IPS-18c (cell line): ENCODE results near the gene MRTFA.
"Not testable (repeated sequence)": the region's sequence is repeated elsewhere in the genome, so short reads cannot be mapped to it uniquely, and the experiment has no call there.

Experiments used
- H3K4me3 ChIP-seq: 2 replicates; pipeline ENCODE4 v1.7.0; 2013; ENCODE audit warnings: low read depth, mild to moderate bottlenecking, low read length, moderate library complexity; ENCODE audit not compliant: insufficient read depth
- H3K9me3 ChIP-seq: one replicate; pipeline ENCODE4 v1.6.1; 2013; ENCODE audit warnings: mild to moderate bottlenecking, low read length, moderate library complexity; ENCODE audit not compliant: control insufficient read depth, insufficient read depth

Gene MRTFA

DNA sequence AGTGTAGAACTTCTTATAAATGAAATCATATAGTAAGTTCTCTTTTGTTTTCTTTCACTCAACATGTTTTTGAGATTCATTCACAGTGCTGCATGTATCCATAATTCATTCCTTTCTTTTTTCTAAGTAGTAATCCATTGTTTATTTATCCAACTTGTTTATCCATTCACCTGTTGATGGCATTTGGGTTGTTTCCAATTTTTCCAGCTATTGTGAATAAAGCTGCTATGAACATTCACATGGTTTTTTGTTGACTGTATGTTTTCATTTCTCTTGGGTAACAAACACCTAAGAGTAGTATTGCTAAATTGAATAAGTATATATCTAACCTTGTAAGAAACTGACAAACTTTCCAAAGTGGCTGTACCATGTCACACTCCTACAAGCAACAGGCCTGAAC is 23.5 kb downstream of the MRTFA start:
- Histone ChIP-seq H3K9me3 (peaks cover 2% of the 10 kb centered on the region), H3K4me3 (no peak overlapping the region)

DNA sequence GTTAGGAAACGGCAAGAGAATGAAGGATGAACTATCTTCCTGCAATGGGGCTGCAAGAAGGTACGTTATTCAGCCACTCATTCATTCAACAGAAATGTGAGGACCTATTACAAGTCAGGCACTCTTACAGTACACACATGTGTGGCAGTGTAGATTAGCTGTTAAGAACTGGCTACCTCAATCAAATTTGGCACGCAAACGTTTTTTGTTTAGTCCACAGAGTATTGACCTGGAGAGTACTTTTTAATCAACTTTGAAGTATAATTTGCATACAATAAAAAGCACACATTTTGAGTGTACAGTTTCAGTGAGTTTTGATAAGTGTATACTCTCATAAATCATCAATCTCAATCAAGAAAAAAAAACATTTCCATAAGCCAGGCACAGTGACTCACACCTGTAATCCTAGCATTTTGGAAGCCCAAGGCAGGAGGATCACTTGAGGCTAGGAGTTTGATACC is 24.2 kb downstream of the MRTFA start:
- Histone ChIP-seq H3K9me3 (peaks cover 2% of the 10 kb centered on the region), H3K4me3 (no peak overlapping the region)

- H3K4me3 ChIP-seq, result no peak overlapping the region
- H3K9me3 ChIP-seq, result peaks cover 2% of the 10 kb centered on the region
Measured at GRCh38 chr22:40611606-40612005, 24.9 kb downstream of the MRTFA start.

DNA sequence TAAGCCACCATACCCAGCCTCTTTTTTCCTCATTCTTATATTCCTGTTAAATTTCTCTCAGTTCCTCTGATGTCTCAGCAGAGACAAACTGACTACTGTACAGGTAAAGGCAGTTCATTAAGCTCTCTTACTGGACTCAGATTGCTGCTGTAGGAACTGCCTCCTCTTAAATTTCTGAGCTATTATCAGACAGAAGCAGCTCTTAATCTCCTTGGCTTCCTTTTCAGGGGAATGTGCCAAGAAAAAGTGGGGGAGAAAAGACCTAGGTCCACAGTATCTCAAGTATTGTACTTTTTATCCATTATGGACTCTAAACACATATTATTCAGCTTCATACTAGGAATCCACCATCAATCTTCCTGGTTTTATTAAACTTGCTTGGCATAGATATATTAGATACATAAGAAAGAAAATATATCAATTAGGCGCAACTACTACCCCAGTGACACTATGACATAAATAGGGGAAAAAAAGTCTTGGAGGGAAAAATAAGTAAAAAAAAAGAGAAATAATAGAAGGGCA is 26.1 kb downstream of the MRTFA start:
- Histone ChIP-seq H3K9me3 (peaks cover 2% of the 10 kb centered on the region), H3K4me3 (no peak overlapping the region)

- Histone ChIP-seq H3K4me3 (no peak overlapping the region), H3K9me3 (peaks cover 2% of the 10 kb centered on the region)
Measured at GRCh38 chr22:40609216-40609615, 27.3 kb downstream of the MRTFA start.

- Histone ChIP-seq H3K9me3 (peaks cover 2% of the 10 kb centered on the region), H3K4me3 (no peak overlapping the region)
Measured at GRCh38 chr22:40607506-40607905, 29.0 kb downstream of the MRTFA start.

GRCh38 chr22:40606306-40606705 is 30.2 kb downstream of the MRTFA start:
- peaks cover 2% of the 10 kb centered on the region for H3K9me3 ChIP-seq

GRCh38 chr22:40605761-40606160 is 30.8 kb downstream of the MRTFA start:
- Histone ChIP-seq H3K9me3 (peaks cover 2% of the 10 kb centered on the region), H3K4me3 (no peak overlapping the region)

More at GRCh38 chr22:40606306-40606705, 30.2 kb downstream of the MRTFA start:
- H3K4me3 ChIP-seq, result no peak overlapping the region

DNA sequence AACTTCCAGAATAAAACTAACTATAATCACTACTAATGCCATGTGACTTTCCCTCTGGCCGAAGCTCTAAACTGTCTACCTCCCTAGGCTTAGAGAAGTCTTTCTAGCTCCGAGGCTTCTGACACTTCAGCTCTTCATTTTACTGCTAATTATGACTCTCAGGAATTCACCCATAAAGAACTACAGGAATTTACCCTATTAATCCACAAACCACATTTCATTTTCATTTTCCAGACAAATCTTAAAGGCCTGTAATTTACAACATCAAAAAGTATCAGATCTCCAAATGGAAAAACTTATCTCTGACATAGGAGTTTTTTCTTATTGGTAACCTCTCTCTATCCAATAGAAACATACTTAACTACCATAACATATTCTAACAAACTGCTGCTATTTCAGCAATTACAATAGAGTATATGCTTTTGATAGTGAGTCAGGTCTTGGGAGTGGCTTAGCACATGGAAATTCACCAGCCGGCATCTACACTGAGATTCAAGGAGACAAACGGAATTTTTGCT is 33.4 kb downstream of the MRTFA start:
- Histone ChIP-seq H3K4me3 (no peak overlapping the region), H3K9me3 (no peaks in the 10 kb centered on the region)

- Histone ChIP-seq H3K9me3 (no peaks in the 10 kb centered on the region), H3K4me3 (no peak overlapping the region)
Measured at GRCh38 chr22:40602231-40602630, 34.3 kb downstream of the MRTFA start.

DNA sequence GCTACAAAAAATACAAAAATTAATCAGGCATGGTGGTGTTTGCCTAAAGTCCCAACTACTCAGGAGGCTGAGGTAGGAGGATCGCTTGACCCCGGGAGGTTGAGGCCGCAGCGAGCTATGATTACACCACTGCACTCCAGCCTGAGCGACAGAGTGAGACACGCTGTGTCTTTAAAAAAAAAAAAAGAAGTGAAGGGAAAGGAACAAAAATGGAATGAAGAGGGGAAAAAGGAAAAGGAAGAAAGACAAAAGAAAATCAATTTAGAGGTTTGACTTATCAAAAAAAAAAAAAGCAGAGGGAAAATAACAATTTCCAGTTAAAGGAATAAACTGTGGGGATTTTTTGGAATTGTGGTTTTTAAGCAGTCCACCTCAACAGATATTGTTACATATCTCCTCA is 36.8 kb downstream of the MRTFA start:
- no peaks in the 10 kb centered on the region for H3K9me3 ChIP-seq
- no peak overlapping the region for H3K4me3 ChIP-seq

GRCh38 chr22:40598712-40599111 is 37.8 kb downstream of the MRTFA start:
- H3K9me3 ChIP-seq, H3K4me3 ChIP-seq: not testable (repeated sequence)

DNA sequence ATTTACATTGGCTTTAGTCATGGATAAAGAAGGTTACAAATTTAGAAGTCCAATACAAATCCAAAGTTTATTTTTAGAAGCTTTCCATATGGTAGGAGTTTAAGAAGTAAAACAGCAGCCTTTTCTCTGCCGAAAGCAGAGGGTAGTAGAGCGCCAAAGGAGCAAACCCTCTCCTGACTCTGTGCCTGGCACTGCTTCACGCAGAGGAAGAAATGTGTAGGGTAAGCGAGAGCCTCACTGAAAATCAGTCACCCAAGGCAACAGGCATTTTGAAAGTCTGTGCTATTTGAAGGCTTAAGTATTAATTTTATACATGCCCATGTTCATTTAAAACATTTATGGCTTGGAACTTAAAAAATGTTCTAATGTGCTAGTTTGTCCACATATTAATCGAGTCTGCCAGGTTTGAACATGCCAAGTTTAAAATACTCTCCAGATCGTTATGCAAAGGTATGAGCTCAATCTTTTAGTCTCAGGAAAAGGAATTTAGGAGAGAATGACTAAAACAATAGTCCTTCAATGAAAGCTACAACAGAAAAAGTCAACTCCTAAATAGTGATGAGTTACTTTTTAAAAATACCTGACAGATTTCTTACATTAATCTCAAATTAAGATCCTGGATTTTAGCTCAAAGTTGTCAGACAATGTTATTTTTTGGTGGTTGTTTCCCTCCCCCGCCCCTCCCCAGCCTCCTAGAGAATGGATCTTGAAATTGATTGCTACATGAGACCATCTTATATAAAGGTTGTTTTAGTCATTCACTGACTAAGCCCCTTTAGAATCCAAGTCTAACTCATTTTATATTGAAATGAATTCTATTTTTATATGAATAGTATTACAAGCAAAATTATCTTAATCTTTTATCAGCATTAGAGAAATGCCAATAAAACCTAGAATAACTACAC is 38.7 kb downstream of the MRTFA start:
- no peak overlapping the region for H3K4me3 ChIP-seq
- H3K9me3 ChIP-seq, result no peaks in the 10 kb centered on the region

DNA sequence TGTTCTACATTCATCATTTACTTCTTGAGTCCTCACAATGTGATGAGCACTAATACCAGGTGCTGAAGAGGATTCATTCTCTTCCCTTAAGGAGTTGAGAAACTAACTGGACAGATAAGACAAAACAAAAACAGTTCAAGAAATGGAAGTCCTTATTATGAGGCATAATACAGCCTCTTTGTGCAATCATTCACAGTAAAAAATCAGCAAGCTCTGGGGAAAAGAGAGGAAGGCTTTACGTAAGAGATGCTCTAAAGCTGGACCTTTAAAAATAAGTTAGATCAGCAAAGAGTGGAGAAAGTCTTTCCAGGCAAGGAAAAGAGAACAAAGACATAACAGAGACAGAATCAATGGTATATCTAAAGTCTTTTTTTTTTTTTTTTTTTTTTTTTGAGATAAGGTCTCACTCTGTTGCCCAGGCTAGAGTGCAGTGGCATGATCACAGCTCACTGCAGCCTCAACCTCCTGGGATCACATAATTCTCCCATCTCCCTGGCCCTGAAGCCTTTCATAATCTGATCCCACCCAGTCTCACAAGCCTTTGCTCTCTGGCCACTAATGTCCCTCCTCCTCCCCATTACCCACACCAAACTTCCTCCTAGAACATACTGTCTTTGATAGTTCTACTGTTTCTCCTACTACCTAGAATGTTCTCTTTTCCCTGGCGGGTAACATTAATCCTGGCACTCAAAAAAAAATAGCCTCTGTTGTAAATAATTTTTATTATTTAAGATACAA is 40.9 kb downstream of the MRTFA start:
- no peaks in the 10 kb centered on the region for H3K9me3 ChIP-seq
- H3K4me3 ChIP-seq, result no peak overlapping the region

DNA sequence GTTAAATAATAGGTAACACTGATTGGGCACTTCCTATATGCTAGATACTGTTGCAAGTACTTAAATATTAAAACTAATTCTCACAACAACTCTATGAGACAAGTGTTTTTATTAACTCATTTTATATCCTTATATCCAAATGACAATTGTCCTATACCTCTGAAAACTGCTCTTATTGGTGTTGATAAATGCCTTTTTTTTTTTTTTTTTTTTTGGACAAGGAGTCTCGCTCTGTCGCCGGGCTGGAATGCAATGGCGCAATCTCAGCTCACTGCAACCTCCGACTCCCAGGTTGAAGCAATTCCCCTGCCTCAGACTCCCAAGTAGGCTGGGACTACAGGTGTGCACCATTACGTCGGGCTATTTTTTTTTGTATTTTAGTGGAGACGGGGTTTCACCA is 41.6 kb downstream of the MRTFA start:
- Histone ChIP-seq H3K4me3 (no peak overlapping the region), H3K9me3 (no peaks in the 10 kb centered on the region)

DNA sequence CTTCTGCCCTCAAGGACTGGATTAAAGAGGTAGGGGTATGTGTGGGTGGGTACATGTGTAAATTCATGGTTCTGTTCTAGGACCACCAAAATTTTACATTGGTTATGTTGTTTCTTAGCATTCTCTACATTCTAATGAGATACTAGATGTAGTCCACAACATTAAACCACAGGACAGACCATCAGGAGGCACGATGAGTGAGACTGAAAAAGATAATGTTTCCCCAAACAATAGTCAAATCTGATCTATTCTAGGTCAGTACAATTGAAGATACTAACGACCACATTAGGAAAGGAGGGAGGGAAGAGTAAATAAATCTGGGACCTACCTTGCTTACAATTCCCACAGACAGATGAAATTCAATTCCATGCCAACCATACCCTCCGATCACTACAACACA is 42.2 kb downstream of the MRTFA start:
- Histone ChIP-seq H3K4me3 (no peak overlapping the region), H3K9me3 (no peaks in the 10 kb centered on the region)

DNA sequence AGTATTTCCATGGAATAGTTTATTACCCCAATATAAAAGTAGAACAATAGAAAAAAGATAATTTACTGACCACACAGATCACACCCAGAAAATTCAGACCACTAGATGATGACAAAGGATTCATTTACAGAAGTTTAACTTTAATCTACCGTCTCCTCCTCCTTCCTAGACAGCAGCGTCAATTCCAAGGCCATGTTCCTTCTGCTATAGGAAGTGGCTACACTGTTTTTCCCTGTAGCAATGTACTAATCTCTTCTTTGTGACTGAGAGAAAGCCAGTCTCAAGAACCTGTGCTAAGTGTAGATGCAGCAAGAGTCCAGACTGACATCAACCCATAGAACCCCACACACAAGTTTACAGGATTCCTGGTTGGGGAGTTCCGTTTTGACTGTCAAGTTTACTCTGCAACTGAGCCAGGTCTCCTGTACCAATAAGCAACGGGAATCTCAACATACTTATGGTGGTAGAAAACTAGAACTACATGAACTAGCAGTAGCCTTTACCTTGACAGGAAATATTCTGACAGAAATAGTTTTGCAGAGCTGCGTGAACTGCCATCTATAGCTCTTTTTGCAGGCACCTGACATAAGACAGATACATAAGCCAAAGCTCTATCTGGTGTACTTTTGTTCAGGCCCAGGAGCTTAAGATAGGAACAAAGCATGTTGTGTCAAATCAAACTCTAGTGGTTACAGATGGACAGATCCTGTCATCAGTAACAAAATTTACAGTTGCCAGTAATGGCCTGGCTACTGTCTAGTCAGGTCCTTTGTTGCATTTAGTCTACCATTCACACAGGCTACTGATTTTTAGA is 42.9 kb downstream of the MRTFA start:
- H3K4me3 ChIP-seq, result no peak overlapping the region

More for the DNA sequence above, 42.9 kb downstream of the MRTFA start:
- no peaks in the 10 kb centered on the region for H3K9me3 ChIP-seq
